ENCODE results near the gene PIK3C3.
A peak's percentile ranks its signal among the peaks of the same experiment; 100 is the strongest.
"Not testable (repeated sequence)": the region's sequence is repeated elsewhere in the genome, so short reads cannot be mapped to it uniquely, and the experiment has no call there.

PIK3C3 gene

GRCh38 chr18:42025974-42026625 lies 71.1 kb downstream of the PIK3C3 start:
- no peak for DNase-seq

DNA sequence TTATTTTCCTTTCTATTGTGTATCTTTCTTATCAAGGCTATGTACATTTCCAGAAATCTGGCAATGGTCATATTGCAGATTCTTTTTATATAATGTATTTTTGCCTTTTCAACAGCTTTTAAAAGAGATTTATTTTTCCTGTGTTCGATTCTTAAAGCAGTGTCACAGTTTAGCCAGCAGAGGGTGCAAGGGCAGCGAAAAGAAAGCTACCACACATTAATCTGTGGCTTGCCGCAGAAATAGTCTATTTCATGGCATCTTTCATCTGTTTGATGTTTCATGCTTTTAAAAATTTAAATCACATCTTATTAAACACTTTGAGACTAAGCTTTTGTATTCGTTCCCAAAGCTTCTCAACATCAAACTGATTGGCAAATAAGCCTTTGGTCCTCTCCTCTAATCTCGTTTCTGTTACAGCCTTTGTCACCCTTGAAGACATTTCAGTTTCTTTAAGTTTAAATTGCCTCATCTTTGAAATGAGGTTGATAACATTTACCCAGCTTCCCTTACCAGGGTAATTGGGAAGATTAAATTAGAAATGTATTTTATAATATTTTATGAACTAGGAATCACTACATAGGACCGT lies 73.3 kb downstream of the PIK3C3 start:
- DNase-seq = peak; percentile 7

- no peak for DNase-seq
Observed at GRCh38 chr18:42029092-42029491, 74.1 kb downstream of the PIK3C3 start.

DNA sequence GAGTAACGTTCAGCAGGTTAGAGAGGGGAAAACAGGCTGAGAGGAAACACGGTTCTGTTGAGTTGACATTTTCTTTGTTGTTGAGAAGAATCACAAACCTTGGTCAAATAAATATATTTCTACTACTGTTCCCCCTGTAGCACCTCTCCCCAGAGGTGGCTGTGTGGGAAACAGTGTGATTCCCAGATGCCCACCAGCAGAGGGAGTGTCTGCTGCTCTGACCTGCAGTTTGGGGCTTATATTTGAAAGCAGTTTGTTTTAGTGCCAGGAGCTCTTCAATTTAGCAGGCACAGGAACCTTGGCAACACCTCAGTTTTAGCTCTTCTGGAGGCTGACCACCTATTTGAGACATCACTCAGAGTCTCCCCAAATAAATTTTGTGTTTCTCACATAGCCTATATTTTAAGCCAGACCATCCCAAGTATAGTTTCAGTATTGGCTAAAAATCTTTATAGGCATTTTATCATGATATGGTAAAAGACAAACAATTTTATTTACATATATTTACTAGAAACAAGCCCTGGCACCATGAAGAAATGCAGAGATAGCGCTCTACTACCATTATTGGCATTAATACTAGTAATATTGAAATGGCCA lies 75.7 kb downstream of the PIK3C3 start:
- no peak for DNase-seq

GRCh38 chr18:42032447-42032846 lies 77.4 kb downstream of the PIK3C3 start:
- no peak for DNase-seq

DNA sequence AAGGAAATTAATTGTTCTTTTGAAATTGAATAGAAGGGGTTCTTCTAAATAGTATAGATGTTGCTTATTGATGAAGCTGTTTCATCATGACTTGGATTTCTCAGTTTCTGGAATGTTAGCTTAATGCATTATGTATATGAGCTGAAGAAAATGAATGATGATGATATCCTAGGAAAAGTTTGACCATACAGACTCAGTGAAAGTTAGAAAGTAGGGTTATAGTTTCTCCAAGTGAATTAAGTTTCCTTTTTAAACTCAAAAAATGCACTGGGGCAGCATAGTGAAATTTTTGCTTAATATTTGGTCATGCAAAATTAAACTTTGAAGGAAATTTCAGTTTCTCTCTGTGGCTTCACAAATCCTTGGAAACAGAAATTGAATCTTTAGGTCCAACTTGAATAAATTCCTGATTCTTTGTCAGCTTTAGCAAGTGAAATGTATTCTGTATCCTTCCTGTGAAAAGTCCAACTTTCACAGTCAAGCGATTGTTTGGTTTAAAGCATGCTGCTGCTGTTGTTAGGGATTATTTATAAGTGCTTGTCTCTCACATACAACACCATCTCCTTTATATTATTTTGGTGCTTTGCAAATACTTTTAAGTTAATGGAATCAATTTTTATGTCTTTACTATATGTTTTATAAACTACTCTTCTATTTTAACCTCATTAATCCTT lies 78.2 kb downstream of the PIK3C3 start:
- no peak for DNase-seq

DNA sequence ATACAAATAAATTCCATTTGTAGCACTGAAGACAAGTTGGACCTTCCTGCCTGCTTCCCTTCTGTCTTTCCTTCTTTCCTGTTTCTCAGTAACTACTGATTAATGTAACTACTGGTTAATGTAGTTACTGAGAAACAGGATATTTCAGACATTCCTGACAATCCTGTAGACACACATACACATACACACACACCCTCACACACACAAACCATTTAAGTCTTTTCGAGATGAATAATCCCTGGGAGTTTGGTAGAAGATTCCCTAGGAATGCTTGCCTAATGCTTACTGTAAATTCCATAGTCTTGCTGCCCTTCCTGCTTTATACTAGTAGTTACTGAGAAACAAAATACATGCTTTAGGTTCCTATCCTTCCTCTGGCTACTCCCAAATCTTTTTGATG lies 83.9 kb downstream of the PIK3C3 start:
- DNase-seq = no peak

GRCh38 chr18:42039396-42039795 lies 84.4 kb downstream of the PIK3C3 start:
- no peak for DNase-seq

DNA sequence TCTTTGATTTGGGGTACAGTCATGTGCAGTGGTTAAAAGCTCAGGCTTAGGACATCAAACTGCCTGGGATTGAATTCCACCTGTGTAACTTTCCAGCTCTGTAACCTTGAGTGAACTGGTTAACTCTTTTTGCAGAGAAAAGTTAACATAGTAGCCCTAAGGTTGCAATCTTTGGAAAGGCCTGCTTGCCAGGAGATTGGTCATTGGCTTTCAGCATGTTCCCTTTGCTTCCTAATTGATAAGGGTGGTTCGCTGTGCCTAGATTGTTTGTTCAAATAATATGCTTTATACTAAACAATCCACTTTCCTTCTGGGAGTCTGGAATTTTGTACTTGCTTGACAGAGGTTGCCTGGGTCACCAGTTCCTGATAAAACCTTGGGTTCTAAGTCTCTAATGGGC lies 86.8 kb downstream of the PIK3C3 start:
- no peak for DNase-seq

DNA sequence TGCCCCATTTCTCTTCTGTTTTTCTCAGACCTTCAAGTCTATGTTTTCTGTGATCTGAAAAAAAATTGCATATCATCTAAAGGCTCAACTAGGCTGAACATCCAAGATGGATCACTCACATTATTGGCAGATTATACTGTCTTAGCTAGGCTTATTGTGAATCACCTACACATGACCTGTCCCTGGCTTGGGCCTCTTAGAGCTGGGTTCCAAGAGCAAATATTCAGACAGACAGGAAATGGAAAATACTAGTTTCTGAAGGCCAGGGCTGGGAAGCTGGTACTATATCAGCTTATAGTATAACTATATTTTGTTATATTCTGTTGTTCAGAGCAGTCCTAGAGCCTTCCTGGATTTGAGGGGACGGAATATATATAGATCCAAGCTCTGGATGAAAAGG lies 90.3 kb downstream of the PIK3C3 start:
- no peak for DNase-seq

GRCh38 chr18:42047721-42048120 lies 92.7 kb downstream of the PIK3C3 start:
- no peak for DNase-seq

DNA sequence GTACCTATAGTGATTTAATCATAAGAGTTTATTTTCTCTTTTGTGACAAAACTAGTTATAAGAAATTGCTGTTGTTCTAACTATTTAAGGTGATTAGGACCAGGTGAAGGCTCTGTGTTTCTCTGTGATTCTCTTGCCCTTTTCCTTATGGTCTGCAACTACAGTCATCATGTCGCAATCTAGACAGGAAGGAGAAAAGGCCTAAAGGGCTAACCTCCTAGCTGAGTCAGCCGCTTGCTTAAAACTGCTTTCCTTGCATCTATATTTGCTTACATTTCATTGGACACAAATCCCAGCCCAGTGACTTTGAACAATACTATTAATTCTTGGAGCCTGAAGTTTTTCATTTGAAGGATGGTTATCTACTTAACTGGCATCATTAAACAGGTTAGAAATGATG lies 93.1 kb downstream of the PIK3C3 start:
- no peak for DNase-seq

DNA sequence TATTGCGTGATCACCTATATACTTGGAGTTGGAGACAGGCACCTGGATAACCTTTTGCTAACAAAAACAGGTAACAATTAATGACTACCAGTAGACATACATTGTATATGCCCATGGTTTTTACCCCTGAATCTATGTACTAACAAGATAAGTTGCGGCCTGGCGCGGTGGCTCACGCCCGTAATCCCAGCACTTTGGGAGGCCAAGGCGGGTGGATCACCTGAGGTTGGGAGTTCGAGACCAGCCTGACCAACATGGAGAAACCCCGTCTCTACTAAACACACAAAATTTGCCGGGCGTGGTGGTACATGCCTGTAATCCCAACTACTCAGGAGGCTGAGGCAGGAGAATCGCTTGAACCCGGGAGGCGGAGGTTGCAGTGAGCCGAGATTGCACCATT lies 94.5 kb downstream of the PIK3C3 start:
- DNase-seq = not testable (repeated sequence)

DNA sequence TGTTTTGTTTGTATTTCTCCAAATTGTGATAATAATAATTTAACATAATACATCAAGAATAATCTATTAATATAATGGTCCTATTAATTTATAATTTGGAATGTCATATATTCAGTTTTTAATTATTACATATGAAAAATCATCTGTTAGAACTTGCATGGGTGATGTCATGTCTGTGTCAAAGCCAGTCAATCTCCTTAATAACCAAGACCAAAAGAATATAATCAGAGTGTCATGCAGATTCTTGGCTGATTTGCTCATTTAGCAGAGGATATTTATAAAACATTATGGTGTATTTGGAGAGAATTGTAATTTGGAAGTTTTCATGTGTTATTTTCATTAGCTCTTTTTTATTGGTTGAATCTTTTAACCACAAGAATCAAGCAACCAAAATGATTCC lies 96.4 kb downstream of the PIK3C3 start:
- no peak for DNase-seq

DNA sequence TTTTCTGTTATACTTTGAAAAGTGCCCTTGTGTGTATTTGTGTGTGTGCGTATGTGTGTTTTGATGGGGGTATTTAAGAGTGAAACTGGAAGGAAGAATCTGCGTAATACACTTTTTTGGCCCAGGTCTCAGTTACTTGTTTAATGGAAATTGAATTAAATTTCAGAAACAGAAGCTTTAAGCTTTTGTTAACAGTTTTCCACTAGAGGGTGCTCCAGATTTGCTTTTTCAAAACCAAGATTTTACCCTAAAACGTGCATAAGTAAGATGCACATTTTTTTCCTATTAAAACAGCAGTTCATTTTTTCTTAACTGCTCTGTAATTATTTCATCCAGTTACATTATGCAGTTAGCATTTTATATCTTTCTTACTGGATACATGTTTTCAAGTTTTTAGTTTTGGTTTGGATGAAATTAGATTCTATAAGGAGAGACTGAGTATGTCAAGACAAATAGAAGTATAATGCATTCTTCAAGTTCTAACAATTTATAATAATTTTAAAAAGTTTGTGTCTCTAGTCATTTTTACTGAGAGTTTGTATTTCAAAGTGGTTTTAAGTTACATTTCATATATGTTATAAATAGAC lies 97.2 kb downstream of the PIK3C3 start:
- no peak for DNase-seq

DNA sequence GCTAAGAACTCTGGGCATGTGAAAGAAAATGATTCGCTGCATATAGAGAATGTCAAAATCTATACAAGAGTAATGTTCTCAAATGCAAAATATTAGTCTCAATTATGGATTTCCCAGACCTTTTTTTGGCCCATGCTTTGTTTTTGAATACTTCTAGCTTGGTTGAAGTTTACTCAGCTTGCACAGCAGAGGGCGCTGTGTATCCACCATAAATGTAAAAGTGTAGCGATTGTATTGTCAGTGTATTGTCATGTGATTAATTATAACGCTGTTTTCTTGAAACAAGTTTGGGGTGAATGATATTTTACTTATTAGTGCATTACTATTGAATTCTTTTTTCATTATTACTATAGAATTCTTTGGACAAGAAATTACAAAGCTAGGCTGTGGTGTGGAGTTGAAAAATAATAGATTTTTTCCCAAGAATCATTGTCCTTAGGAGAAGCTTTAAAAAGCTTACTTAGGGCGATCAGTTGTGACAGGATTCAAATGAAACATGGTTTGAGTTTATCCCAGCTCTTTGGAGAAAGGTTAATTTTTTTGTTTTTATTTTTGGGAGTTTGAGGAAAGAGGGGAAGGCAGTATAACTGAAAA lies 98.3 kb downstream of the PIK3C3 start:
- peak; percentile 55 for DNase-seq

DNA sequence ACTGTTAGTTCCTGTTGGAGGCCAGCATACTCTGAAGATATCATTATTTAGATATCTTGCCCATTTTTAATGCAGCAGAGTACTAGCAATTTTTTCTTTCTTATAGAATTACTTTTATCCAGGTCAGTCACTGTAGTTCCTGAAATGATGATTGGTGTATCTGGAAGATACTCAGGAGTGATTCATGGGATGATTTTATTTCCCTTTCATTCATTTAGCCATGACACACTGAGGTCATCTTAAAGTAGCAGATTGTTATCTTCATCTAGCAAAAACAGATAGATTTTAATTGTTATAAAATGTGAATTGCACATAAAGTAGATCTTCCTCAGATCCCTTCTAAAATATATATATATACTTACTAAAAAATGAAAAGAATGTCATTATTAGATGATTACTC lies 109.1 kb downstream of the PIK3C3 start:
- DNase-seq = no peak

DNA sequence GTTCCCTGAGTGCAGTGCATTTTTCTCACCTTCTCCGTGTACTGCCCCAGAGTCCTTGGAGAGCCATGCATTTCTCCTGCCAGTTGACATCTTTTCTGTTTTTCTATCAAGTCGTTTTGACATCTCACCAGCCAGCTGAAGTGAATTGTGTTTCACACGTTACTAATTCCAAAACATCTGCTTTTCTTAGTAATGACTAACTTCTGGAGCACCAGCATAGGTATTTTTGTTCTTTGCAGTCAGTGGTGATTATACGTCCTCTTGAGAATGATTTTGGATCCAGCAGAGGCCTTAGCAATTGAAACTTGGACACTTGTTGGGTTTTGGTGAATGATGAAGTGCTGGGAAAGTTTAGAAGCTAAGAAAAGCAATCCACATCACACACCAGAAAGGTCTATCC lies 112.5 kb downstream of the PIK3C3 start:
- DNase-seq = no peak

GRCh38 chr18:42068030-42068429 lies 113.0 kb downstream of the PIK3C3 start:
- no peak for DNase-seq

DNA sequence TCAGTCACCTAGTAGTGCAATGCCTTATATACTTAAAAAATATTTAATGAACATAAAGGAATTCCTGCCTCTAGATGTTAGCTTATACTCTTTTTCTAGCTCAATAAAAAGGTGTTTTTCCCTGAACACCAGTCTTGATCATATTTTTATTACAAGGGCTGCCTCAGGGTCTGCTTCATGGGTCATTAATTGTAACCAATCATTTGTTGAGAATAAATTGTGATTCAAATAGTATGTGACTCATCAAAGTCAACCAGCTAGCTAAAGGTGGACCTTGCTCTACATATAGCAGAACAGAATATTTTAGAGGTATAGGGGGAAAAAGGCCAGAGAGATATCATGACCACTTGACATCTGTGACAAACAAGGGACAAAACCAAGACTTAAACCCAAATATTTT lies 114.0 kb downstream of the PIK3C3 start:
- DNase-seq = no peak

DNA sequence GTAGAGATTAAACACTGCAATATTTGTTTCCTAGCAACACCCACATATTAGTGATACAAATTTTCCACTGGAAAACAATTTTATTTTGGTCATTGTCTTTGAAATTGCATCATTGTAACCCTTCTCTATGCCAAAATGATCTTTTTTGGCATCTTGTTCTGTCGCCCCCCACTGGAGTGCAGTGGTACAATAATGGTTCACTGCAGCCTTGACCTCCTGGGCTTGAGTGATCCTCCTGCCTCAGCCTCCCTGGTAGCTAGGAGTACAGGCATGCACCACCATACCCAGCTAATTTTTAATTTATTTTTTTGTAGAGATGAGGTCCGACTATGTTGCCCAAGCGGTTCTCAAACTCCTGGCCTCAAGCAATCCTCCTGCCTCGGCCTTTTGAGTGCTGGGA lies 117.4 kb downstream of the PIK3C3 start:
- no peak for DNase-seq

DNA sequence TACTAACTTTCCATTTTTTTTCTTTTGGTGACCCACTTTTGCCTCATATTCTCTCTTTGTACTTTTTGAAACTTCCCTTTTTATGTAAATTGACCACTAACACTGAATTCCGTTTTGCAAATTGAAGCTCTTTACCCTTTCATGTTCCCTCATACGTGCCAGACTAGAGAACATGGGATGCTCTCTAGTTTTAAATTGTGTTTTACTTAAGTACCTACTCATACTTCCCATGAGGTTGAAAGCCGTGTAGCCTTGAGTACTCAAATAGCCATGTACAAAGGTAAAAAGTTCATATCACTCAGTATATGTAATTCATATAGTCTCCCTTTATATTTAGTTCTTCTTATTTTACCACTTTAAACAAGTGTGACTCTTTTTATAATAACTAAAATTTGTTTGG lies 119.7 kb downstream of the PIK3C3 start:
- DNase-seq = no peak

DNA sequence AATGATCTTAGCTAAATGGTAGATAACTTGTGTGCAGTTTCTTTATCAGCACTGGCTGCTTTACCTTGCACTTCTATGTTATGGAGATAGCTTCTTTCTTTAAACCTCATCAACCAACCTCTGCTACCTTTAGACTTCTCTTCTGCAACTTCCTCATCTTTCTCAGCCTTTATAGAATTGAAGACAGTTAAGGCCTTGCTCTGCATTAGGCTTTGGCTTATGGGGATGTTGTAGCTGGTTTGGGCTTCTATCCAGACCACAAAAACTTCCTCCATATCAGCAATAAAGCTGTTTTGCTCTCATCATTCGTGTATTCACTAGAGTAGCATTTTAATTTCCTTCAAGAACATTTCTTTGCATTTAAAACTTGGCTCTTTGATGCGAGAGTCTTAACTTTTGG lies 123.7 kb downstream of the PIK3C3 start:
- DNase-seq = no peak
